Measurements from ENCODE around the gene ACSF2.

ACSF2 gene

GRCh38 chr17:50459756-50460155 is 33.7 kb downstream of the ACSF2 start:
- no peak for DNase-seq (ENCODE audit: low read depth)
- no peak for TF ChIP-seq CTCF (IDR thresholded peaks at IDR 0.05; ENCODE audit: low read length, missing control alignments)

GRCh38 chr17:50460831-50461526 is 35.0 kb downstream of the ACSF2 start:
- H3K4me3 ChIP-seq (replicated peaks; ENCODE audit: low read depth, low read length) = no peak overlapping the region
- no peak for DNase-seq (ENCODE audit: low read depth)
- TF ChIP-seq CTCF (IDR thresholded peaks at IDR 0.05; ENCODE audit: low read length, missing control alignments) = no peak

More at GRCh38 chr17:50459756-50460155, 33.7 kb downstream of the ACSF2 start:
- H3K4me3 ChIP-seq (replicated peaks; ENCODE audit: low read depth, low read length) = no peak overlapping the region

DNA sequence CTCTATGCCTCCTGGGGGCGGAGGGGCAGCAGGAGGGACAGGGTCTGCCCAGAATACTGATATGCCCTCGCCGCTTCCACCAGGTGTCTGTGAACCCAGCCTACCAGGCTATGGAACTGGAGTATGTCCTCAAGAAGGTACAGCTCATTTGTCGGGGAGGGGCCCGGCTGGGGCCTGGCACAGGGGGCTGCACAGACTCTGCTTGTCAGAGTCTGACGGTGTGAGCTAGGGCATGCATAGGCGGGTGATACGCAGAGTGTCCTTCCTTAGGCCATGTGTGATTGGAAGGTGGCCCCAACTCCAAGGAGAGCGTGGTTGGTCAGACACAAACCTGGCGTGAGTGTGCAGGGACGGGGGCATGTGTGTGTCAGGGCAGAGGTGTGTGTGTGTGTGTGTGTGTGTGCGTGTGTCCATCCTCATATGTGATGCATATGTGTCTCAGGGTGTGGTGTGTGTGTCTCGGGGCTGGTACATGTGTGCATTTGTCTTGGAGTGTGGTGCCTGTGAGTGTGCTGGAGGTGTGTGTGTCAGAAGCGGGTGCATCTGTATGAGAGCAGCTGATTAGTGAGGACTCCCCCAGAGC is 35.6 kb downstream of the ACSF2 start:
- no peak for DNase-seq (ENCODE audit: low read depth)
- H3K4me3 ChIP-seq (replicated peaks; ENCODE audit: low read depth, low read length) = no peak overlapping the region
- no peak for TF ChIP-seq CTCF (IDR thresholded peaks at IDR 0.05; ENCODE audit: low read length, missing control alignments)

GRCh38 chr17:50462446-50462845 is 36.4 kb downstream of the ACSF2 start:
- no peak overlapping the region for H3K4me3 ChIP-seq (replicated peaks; ENCODE audit: low read depth, low read length)
- no peak for TF ChIP-seq CTCF (IDR thresholded peaks at IDR 0.05; ENCODE audit: low read length, missing control alignments)
- DNase-seq (ENCODE audit: low read depth) = no peak

- no peak overlapping the region for H3K4me3 ChIP-seq (replicated peaks; ENCODE audit: low read depth, low read length)
- TF ChIP-seq CTCF (IDR thresholded peaks at IDR 0.05; ENCODE audit: low read length, missing control alignments) = no peak
- DNase-seq (ENCODE audit: low read depth) = no peak
Observed at GRCh38 chr17:50464121-50464520, 38.1 kb downstream of the ACSF2 start.

DNA sequence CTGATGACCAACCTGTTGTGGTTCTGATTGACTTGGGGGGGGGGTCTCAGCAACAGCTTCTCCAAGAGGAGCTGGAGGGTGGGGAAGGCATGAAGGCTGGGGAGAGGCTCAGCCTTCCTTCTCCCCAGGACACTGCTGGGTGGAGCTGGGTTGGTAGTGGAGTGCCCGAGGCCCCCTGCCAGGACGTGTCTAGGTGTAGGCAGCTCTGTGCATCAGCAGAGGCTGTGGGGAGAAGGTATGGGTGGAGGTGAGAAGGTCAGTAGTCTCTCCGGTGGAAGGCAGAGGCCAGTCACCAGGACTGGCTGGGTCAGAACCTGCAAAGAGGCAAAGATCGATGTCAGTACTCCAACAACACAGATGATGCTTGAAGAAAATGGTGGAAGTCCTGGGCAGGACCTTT is 38.7 kb downstream of the ACSF2 start:
- no peak for DNase-seq (ENCODE audit: low read depth)
- TF ChIP-seq CTCF (IDR thresholded peaks at IDR 0.05; ENCODE audit: low read length, missing control alignments) = no peak
- no peak overlapping the region for H3K4me3 ChIP-seq (replicated peaks; ENCODE audit: low read depth, low read length)

- TF ChIP-seq CTCF (IDR thresholded peaks at IDR 0.05; ENCODE audit: low read length, missing control alignments) = no peak
- H3K4me3 ChIP-seq (replicated peaks; ENCODE audit: low read depth, low read length) = no peak overlapping the region
- DNase-seq (ENCODE audit: low read depth) = no peak
Observed at GRCh38 chr17:50465171-50465570, 39.2 kb downstream of the ACSF2 start.

Measured in fibroblast of pulmonary artery (primary cell).